Measurements from ENCODE around the gene PDHX. TPM values are rescaled to one million over a fixed set of nuclear protein-coding genes. Genes with fewer than 3 reads are reported as not detected.

PDHX gene
- total RNA-seq, 6 experiments from 2014 or later = 21.3 to 31.3 (median 28.8) TPM

DNA sequence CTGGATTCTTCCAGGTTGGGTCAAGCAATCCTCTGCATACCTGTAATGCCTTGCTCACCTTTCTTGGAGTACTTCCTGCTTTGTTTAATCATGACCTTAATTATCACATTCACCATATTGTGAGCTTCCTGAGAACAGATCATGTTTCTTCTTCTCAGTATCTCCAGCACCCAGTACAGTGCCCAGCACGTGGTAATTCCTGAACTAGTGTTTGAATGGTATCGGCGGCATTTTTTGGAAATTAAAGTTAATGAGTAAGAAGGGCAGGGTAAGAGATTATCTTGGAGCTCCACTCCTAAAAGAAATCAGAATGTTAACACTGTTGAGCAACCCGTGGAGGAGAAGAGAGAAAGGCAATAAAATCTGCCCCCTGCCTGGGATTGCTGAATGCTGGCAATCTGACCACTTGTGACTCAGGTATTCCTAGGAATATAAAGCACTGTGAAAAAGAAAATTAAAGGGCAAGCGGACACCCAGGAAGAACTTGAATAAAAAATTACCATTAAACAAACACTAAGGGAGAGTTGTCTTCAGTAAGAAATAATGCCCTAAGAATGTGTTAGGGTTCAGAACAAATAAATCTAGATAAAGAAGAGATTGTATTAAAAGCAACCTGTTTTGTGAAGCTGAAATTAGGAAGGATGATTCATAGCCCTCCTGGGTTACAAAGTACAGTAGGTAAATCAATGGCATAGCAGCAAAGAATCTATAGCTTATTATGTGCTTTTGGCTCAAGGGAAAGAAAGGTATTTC, 92.9 kb downstream of the PDHX start:
- H3K9me3 ChIP-seq = no peaks in the 10 kb centered on the region
- H3K36me3 ChIP-seq = no peaks in the 10 kb centered on the region
- TF ChIP-seq, protein P1, sequence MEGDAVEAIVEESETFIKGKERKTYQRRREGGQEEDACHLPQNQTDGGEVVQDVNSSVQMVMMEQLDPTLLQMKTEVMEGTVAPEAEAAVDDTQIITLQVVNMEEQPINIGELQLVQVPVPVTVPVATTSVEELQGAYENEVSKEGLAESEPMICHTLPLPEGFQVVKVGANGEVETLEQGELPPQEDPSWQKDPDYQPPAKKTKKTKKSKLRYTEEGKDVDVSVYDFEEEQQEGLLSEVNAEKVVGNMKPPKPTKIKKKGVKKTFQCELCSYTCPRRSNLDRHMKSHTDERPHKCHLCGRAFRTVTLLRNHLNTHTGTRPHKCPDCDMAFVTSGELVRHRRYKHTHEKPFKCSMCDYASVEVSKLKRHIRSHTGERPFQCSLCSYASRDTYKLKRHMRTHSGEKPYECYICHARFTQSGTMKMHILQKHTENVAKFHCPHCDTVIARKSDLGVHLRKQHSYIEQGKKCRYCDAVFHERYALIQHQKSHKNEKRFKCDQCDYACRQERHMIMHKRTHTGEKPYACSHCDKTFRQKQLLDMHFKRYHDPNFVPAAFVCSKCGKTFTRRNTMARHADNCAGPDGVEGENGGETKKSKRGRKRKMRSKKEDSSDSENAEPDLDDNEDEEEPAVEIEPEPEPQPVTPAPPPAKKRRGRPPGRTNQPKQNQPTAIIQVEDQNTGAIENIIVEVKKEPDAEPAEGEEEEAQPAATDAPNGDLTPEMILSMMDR (IDR thresholded peaks at IDR 0.05) = no peak
- TF ChIP-seq POLR2A (IDR thresholded peaks at IDR 0.05) = no peak
- peaks cover 0 to 13% (median 0%) of the 10 kb centered on the region in 4 donors for H3K4me1 ChIP-seq
- H3K4me3 ChIP-seq = no peak overlapping the region
- DNase-seq = no peak
- intact Hi-C loops (cut with DNase I) = no loop called here
- 68% methylated on average over 5 of the region's 5 CpGs for WGBS (ENCODE audit: insufficient coverage, low coverage, low lambda C conversion rate, missing lambda C conversion rate)
- ATAC-seq = peak in 3 of 4 donors; percentile 19 to 68 (median 32)
- H3K27me3 ChIP-seq = no peaks in the 10 kb centered on the region
- H3K27ac ChIP-seq = no peak overlapping the region

DNA sequence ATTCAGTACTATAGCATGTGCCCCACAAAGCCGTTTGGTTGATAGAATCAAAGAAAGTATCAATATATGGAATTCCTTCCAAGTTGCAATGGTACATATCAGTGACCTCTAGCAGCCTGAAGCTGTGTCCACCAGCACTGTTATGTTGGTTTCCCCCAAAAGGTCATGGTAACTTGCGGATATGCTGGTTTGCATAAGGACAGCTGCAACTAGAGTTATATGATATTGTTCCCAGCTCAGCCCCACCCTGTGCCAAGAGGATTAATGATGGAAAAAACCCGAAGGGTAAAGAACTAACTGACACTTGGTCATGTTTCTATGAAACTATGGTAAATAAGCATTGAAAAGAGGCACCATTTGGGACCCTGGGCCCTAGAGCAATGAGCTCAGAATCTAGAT, 93.5 kb downstream of the PDHX start:
- no peaks in the 10 kb centered on the region for H3K9me3 ChIP-seq
- 48% methylated on average over 3 of the region's 3 CpGs for WGBS (ENCODE audit: insufficient coverage, low coverage, low lambda C conversion rate, missing lambda C conversion rate)
- ATAC-seq (no peak), DNase-seq (no peak)
- no peak for TF ChIP-seq POLR2A (IDR thresholded peaks at IDR 0.05)
- TF ChIP-seq, protein P1 (IDR thresholded peaks at IDR 0.05) = no peak
- intact Hi-C loops (cut with DNase I) = no loop called here
- no peaks in the 10 kb centered on the region for H3K27me3 ChIP-seq
- no peak overlapping the region for H3K27ac ChIP-seq
- no peaks in the 10 kb centered on the region for H3K36me3 ChIP-seq
- peaks cover 0 to 11% (median 0%) of the 10 kb centered on the region in 4 donors for H3K4me1 ChIP-seq
- no peak overlapping the region for H3K4me3 ChIP-seq

DNA sequence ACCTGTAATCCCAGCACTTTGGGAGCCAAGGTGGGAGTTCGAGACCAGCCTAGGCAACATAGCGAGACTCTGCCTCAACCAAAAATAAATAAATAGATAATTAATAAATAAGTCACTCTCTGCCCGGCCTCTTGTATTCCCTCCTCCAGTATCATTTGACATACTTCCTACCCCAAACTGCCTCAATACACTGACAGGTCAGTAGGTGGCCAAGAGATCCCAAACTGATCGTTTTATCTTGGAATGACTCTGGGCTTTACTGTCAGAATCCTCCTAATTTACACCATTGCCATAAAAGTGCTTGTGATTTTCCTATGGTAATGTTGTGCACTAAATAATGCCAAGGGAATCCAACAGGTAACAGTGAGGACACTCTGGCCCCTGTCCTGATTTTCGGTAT, 94.2 kb downstream of the PDHX start:
- WGBS (ENCODE audit: insufficient coverage, low coverage, low lambda C conversion rate, missing lambda C conversion rate) = 61% methylated on average over 4 of the region's 5 CpGs
- no peaks in the 10 kb centered on the region for H3K9me3 ChIP-seq
- no peak for TF ChIP-seq POLR2A (IDR thresholded peaks at IDR 0.05)
- TF ChIP-seq, protein P1 (IDR thresholded peaks at IDR 0.05) = no peak
- H3K4me1 ChIP-seq = peaks cover 0 to 4% (median 0%) of the 10 kb centered on the region in 4 donors
- intact Hi-C loops (cut with DNase I) = no loop called here
- H3K27ac ChIP-seq = no peak overlapping the region
- no peaks in the 10 kb centered on the region for H3K36me3 ChIP-seq
- ATAC-seq = no peak
- DNase-seq = no peak
- H3K4me3 ChIP-seq = no peak overlapping the region
- no peaks in the 10 kb centered on the region for H3K27me3 ChIP-seq

DNA sequence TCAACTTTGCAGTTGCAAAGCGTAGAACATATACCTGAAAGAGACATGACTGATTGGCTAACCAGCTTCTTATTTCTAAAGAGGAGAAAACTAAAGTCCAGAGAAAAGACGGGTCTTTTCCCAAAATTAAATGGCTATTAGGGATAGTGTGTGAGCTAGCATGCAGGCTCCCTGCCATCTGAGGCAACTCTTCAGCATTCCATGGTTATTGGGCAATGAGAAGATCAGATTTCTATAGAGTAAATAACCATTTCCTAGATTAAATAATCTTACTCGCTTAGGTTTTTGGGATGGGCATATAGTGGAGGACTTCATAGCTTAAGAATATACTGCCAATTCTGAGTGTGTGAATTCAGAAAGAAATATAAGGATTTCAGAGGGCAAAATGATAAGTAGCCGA, 95.0 kb downstream of the PDHX start:
- intact Hi-C loops (cut with DNase I) = no loop called here
- no peak overlapping the region for H3K27ac ChIP-seq

More for the DNA sequence above, 95.0 kb downstream of the PDHX start:
- Histone ChIP-seq H3K27me3 (no peaks in the 10 kb centered on the region), H3K9me3 (no peaks in the 10 kb centered on the region), H3K4me3 (no peak overlapping the region), H3K36me3 (no peaks in the 10 kb centered on the region), H3K4me1 (no peaks in the 10 kb centered on the region)
- peak in 2 of 4 donors; percentile 26 to 27 for ATAC-seq
- no peak for DNase-seq
- 76% methylated on average over 4 of the region's 4 CpGs for WGBS (ENCODE audit: insufficient coverage, low coverage, low lambda C conversion rate, missing lambda C conversion rate)
- TF ChIP-seq, protein P1 (IDR thresholded peaks at IDR 0.05) = no peak
- TF ChIP-seq POLR2A (IDR thresholded peaks at IDR 0.05) = no peak

All from right lobe of liver (tissue), 6 donors.